A549 (cell line): ENCODE measurements around the gene IRX2.

ENCODE experiments used
- CBX8 ChIP-seq: fragments of 200-600 bp; sonication (generic); IDR thresholded peaks from 2 replicates; pipeline ENCODE4 v1.6.1; 2016
- POLR2A ChIP-seq: IDR thresholded peaks from 2 replicates; pipeline ENCODE4 v1.6.1; 2012; ENCODE audit warnings: mild to moderate bottlenecking, low read length
- TF ChIP-seq, protein P1 (sequence below): fragments of >200 bp; sonication (Bioruptor Twin); formaldehyde crosslinking; IDR thresholded peaks from 3 replicates; pipeline ENCODE4 v1.5.1; 2016

DNA sequence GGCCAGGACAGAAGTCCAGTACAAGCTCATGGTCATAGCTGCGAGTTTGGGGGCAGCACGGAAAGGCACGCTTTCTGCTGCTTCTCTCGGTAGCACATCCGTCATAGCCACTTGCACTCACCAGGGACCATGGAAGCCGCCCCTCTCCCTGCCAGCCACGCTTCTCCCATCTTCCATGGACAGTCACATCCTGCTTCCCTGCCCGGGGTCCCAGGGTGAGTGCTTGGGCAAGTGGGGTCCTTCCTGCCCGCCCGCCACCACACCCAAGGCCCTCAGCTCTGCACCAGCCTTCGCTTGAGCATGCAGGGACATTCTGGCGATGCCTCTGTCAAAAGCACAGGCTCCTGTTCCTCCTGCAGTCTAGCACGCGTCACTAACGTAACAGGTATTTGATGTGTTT lies 13.1 kb upstream of the IRX2 start:
- TF ChIP-seq, protein P1, sequence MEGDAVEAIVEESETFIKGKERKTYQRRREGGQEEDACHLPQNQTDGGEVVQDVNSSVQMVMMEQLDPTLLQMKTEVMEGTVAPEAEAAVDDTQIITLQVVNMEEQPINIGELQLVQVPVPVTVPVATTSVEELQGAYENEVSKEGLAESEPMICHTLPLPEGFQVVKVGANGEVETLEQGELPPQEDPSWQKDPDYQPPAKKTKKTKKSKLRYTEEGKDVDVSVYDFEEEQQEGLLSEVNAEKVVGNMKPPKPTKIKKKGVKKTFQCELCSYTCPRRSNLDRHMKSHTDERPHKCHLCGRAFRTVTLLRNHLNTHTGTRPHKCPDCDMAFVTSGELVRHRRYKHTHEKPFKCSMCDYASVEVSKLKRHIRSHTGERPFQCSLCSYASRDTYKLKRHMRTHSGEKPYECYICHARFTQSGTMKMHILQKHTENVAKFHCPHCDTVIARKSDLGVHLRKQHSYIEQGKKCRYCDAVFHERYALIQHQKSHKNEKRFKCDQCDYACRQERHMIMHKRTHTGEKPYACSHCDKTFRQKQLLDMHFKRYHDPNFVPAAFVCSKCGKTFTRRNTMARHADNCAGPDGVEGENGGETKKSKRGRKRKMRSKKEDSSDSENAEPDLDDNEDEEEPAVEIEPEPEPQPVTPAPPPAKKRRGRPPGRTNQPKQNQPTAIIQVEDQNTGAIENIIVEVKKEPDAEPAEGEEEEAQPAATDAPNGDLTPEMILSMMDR = no peak
- TF ChIP-seq POLR2A = no peak
- no peak for TF ChIP-seq CBX8
